Activated CD4-positive, alpha-beta T cell treated with anti-CD3 and anti-CD28 coated beads, Interleukin-2, amount 10 ng/mL, durations not matched to agents 24 days and 14 days (primary cell): ENCODE data around the gene PSG6. TPM values are rescaled to one million over a fixed set of nuclear protein-coding genes. Genes with fewer than 3 reads are reported as not detected.
"Not testable (repeated sequence)": the region's sequence is repeated elsewhere in the genome, so short reads cannot be mapped to it uniquely, and the experiment has no call there.

Experiments used
- DNase-seq: peaks from one replicate; pipeline ENCODE4 v3.0.0; 2022
- H3K27ac Mint-ChIP-seq: one replicate; pipeline ENCODE4 v1.8.0; 2022; ENCODE audit warnings: mild to moderate bottlenecking, mixed read lengths
- H3K27me3 Mint-ChIP-seq: one replicate; pipeline ENCODE4 v1.8.0; 2022; ENCODE audit warnings: mixed read lengths
- H3K36me3 Mint-ChIP-seq: one replicate; pipeline ENCODE4 v1.8.0; 2022; ENCODE audit warnings: low read depth, mild to moderate bottlenecking, mixed read lengths
- H3K4me1 Mint-ChIP-seq: one replicate; pipeline ENCODE4 v1.8.0; 2021; ENCODE audit warnings: mixed read lengths
- H3K4me3 Mint-ChIP-seq: one replicate; pipeline ENCODE4 v1.8.0; 2022; ENCODE audit warnings: mild to moderate bottlenecking, moderate library complexity, mixed read lengths
- H3K9me3 Mint-ChIP-seq: one replicate; pipeline ENCODE4 v1.8.0; 2021; ENCODE audit warnings: mixed read lengths
- intact Hi-C: fragments of 100-400 bp; cut with micrococcal nuclease; formaldehyde crosslinking; loops from one replicate; pipeline ENCODE4 v1.15.1; 2023
- total RNA-seq: library from RNA; stranded (reverse); gene quantifications from 2 replicates; pipeline ENCODE4 v1.2.3, GENCODE V29; 2022

The PSG6 gene
- total RNA-seq, 1 donor from 2014 or later = not detected

DNA sequence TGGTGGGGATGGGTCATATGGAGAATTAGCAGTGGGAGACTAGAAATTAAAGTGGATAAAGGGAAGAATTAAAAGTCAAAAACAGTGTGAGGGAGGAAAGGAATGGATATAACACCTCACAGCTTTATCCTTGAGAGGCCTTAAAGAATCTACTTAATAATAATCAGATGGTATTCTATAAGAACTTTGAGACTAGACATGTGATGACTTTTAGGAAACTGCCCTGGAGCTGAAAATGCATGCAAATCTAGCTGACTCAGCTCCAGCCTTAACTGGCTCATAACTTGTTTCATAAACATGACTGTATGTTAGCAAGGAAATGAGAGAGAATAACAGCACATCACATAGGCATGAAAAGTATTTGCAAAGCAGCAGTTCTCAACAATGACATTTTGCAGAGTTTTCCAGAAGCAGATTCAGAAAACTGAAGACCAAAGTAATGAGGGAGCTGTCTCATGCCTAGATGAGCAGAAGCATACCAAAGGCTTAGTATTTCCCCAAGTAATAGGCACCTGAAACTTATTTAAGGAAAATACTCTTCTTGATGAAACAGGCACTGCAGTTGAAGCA, 29.7 kb downstream of the PSG6 start:
- H3K27me3 Mint-ChIP-seq, intact Hi-C loops, DNase-seq, H3K27ac Mint-ChIP-seq, H3K4me1 Mint-ChIP-seq, H3K9me3 Mint-ChIP-seq, H3K4me3 Mint-ChIP-seq, H3K36me3 Mint-ChIP-seq: not testable (repeated sequence)

DNA sequence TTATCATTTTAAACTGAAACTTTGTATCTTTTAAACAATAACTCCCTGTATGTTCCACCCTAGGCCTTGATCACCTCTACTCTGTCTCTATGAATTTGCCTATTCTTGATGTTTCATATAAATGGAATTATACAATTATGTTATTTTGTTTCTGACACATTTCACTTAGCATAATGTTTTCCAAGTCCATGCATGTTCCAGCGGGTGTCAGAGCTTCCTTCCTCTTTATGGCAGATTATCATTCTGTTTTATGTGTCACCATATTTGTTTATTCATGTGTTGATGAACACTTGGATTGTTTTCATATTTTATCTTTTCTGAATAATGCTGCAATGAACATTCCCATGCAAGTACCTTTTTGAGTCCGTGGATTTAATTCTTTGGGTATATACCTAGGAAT, 35.0 kb downstream of the PSG6 start:
- intact Hi-C loops, H3K4me3 Mint-ChIP-seq, H3K36me3 Mint-ChIP-seq, H3K9me3 Mint-ChIP-seq, H3K27me3 Mint-ChIP-seq, H3K27ac Mint-ChIP-seq, DNase-seq, H3K4me1 Mint-ChIP-seq: not testable (repeated sequence)

DNA sequence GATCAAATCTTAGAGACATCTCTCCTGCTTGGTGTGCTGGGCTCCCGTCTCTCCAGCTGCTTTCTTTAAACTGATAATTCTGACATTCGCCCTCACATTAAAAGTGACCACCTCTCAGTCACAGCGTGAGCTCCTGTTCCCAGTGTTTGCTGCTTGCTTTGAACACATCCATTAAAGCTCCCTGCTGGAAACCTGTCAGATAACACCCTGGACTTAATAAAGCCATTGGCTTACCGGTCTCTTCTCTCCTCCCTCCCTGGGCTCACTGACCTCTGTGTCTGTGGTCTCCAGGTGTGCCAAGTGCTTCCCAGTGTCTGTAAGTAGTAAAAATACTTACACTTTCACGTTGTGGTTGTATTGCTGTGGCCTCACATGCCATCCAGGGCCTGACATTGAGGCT, 35.7 kb downstream of the PSG6 start:
- H3K4me3 Mint-ChIP-seq, DNase-seq, H3K4me1 Mint-ChIP-seq, H3K9me3 Mint-ChIP-seq, H3K36me3 Mint-ChIP-seq, intact Hi-C loops, H3K27me3 Mint-ChIP-seq, H3K27ac Mint-ChIP-seq: not testable (repeated sequence)

DNA sequence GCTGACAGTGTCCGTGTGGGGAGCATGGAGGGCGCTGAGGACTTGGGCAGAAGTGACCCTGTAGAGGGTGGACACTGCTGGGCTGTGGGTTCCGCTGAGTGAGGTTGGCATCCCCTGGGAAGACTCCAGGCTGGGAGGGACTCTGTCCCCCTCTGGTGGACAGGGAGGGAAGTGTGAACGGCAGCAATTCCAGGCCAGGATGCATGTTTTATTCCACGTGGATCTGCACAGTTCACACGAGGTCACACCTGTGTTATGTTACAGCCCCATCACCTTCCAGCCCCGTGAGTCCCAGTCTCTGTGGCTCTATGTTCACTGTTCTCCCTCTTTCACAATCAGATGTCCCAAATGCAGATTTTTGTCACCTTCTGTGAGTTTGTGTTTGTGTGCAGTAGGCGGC, 36.4 kb downstream of the PSG6 start:
- H3K4me1 Mint-ChIP-seq, H3K36me3 Mint-ChIP-seq, H3K27me3 Mint-ChIP-seq, intact Hi-C loops, H3K27ac Mint-ChIP-seq, DNase-seq, H3K4me3 Mint-ChIP-seq, H3K9me3 Mint-ChIP-seq: not testable (repeated sequence)

DNA sequence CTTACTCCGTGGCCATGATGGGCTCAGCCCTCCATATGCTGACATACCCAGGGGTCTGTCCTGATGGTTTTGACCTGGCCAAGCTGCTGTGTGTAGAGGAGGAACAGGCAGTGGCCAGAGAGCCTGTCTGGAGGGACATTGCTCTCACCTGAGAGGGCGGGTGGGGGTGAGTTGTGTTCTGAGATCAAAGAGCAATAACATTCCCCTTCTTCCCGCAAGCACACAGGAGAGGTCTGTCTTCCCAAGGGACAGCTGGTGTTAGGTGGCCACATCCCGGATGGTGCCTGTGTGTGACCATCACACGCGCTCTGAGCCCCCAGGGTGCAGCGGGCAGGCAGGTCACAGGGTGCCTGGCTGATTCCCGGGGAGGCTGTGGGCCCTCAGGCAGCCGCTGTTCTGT, 37.1 kb downstream of the PSG6 start:
- H3K9me3 Mint-ChIP-seq, intact Hi-C loops, H3K4me3 Mint-ChIP-seq, DNase-seq, H3K27me3 Mint-ChIP-seq, H3K36me3 Mint-ChIP-seq, H3K4me1 Mint-ChIP-seq, H3K27ac Mint-ChIP-seq: not testable (repeated sequence)

DNA sequence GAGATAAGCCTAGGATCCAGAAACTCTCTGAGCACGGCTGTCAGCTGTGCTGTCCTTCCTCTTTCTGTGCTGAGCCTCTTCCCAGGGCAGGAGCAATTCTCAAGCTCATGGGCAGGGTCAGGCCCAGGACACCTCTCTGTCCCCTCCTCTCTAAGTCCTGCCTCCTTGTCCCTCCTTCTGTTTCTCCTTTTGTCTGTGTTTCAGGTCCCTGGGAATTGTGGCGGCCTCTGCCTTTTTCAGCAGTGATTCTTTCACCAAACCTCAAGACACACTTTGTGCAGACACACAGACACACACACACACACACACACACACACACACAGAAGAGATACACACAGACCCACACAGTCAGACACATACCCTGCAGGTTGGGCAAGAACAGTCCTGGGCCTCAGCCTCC, 38.1 kb downstream of the PSG6 start, which contains the start of gene PSG1:
PSG1 (minus strand) TSS at position 101 of the 400 bp plus-strand sequence. CDS start 132 bp downstream, outside the sequence.
- Mint-ChIP-seq H3K27me3 (peaks cover 4% of the 10 kb centered on the region), H3K4me1 (no peaks in the 10 kb centered on the region), H3K36me3 (no peaks in the 10 kb centered on the region), H3K27ac (no peak within 1 kb of the TSS), H3K9me3 (no peaks in the 10 kb centered on the region), H3K4me3 (no peak within 1 kb of the TSS)
- intact Hi-C loops = no loop called here
- DNase-seq = peak; percentile 43

DNA sequence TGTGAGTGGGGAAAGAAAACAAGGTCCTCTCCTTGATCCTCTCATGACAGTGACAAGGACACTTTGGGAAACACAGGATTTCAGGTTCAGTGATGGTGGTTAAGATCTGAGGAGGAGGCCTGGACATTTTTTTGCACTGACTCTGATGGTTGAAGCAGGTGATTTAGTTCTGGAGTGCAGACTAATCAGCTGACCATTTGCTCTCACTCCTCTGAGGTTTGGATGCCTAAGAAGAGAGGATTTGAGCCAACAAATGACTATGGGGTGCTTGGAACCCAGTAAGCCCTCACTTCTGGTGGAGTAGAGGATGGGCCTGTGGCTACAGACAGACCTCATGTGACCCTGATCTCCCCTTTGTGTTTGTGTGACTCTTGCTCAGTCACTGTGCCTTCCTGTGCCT, 41.1 kb downstream of the PSG6 start:
- not testable (repeated sequence) for DNase-seq

DNA sequence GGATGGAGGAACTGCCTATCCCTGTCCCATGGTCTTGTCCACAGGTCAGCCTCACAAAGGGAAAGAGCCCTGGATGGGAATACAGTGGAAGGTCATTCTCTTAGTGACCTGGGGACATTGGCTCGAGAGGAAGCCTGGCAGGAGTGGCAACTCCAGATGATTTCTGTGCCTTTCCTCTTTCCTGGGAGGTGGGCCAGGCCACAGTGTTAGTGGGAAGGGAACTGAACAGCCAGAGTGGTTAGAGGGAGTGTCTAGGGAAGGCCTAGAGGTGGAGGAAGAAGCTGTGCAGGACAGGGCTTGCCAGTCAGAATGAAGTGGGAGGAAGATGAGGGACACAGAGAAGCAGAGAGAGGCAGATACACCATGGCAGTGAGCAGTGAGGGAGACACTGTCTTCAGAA, 41.8 kb downstream of the PSG6 start:
- DNase-seq, H3K4me3 Mint-ChIP-seq, H3K36me3 Mint-ChIP-seq, intact Hi-C loops, H3K4me1 Mint-ChIP-seq, H3K27me3 Mint-ChIP-seq, H3K9me3 Mint-ChIP-seq, H3K27ac Mint-ChIP-seq: not testable (repeated sequence)

More for the DNA sequence above, 41.1 kb downstream of the PSG6 start:
- H3K27ac Mint-ChIP-seq, H3K4me3 Mint-ChIP-seq, intact Hi-C loops, H3K27me3 Mint-ChIP-seq, H3K4me1 Mint-ChIP-seq, H3K36me3 Mint-ChIP-seq, H3K9me3 Mint-ChIP-seq: not testable (repeated sequence)

DNA sequence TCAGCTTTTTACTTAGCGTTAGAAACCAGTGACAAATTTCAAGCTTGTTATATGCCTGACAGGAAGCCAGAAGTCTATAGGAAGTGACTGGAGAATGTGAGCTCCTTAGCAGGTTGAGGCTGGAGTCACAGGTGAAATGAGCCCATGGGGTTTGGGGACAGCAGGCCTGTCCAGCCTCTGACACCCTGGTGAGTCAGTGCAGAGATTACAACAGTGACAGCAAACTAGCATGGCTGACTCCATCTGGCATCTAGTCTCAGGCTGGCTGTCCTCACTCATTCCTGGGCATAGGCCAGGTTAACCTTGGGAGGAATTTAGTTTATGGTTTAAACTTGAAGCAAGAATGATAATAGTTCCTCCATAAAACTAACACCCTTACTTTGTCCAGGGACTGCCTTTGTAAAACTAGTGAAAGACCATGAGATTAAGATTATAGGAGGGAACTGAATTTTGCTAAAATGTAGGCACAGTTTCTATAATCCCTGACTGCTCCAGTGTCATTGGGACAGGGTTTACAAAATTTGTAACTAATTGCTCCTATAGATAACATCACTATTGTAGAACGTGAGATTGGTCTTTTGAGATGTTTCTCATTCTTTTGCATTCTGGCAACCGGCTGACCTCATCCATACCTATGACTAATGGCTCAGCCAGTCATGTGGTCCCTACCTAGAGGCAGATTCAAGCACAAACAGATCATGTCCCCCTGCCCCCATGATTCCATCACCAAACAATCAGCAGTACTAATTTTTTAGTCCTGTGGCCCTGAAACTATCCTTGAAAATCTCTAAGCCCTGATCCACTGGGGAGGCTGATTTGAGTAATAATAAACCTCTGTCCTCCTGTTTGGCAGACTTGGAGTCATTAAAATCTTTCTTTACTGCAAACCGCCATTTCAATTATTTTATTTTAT, 42.5 kb downstream of the PSG6 start:
- DNase-seq, H3K27me3 Mint-ChIP-seq, intact Hi-C loops, H3K9me3 Mint-ChIP-seq, H3K27ac Mint-ChIP-seq, H3K36me3 Mint-ChIP-seq, H3K4me1 Mint-ChIP-seq, H3K4me3 Mint-ChIP-seq: not testable (repeated sequence)

DNA sequence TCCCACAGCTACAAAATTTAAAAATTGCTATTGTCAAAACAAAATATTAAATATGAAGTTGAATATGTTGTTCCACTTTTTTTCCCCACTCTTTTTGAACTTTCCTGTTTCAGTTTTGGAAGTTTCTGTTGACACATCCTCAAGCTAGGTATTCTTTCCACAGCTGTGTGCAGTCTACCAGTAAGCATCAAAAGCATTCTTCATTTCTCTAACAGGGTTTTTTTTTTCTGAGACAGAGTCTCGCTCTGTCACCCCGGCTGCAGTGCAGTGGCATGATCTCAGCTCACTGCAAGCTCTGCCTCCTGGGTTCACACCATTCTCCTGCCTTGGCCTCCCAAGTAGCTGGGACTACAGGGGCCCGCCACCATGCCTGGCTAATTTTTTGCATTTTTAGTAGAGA, 43.6 kb downstream of the PSG6 start:
- H3K27ac Mint-ChIP-seq, H3K4me1 Mint-ChIP-seq: not testable (repeated sequence)

DNA sequence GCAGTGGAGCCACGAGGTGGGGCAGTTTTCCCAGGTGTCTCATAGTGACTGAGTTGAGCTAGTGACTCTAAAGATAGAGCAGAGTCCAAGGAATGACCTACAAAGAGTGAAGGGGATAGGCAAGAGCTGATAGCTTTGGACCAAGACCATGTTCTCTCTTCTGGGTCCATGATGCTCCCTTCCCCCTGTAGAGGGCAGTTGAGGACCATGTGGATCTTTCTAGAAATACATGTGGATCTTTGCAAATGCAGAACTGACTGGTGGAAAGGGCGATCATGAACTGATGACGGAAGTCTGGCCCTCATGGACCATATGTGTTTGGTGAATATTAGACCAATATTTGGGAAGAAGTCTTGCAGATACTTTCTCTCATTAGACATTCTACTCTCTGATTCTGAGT, 45.1 kb downstream of the PSG6 start:
- no peak for DNase-seq
- H3K27ac Mint-ChIP-seq = no peak overlapping the region
- H3K9me3 Mint-ChIP-seq = no peaks in the 10 kb centered on the region
- no peak overlapping the region for H3K4me3 Mint-ChIP-seq
- no peaks in the 10 kb centered on the region for H3K4me1 Mint-ChIP-seq
- intact Hi-C loops = no loop called here
- no peaks in the 10 kb centered on the region for H3K36me3 Mint-ChIP-seq
- no peaks in the 10 kb centered on the region for H3K27me3 Mint-ChIP-seq

More for the DNA sequence above, 43.6 kb downstream of the PSG6 start:
- H3K27me3 Mint-ChIP-seq, H3K4me3 Mint-ChIP-seq, H3K9me3 Mint-ChIP-seq, DNase-seq, intact Hi-C loops, H3K36me3 Mint-ChIP-seq: not testable (repeated sequence)

DNA sequence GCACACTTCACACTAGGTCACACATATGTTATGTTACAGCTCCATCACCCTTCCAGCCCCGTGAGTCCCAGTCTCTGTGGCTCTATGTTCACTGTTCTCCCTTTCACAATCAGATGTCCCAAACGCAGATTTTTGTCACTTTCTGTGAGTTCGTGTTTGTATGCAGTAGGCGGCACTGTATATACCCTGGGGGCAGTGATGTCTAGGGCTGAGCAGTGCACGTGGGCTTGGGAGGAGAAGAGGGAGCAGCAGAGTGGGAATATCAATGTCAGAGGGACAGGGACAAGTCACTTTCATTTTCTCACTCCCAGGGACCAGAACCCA, 60.2 kb downstream of the PSG6 start:
- H3K4me3 Mint-ChIP-seq = no peak overlapping the region
- no peaks in the 10 kb centered on the region for H3K4me1 Mint-ChIP-seq
- no peaks in the 10 kb centered on the region for H3K36me3 Mint-ChIP-seq

DNA sequence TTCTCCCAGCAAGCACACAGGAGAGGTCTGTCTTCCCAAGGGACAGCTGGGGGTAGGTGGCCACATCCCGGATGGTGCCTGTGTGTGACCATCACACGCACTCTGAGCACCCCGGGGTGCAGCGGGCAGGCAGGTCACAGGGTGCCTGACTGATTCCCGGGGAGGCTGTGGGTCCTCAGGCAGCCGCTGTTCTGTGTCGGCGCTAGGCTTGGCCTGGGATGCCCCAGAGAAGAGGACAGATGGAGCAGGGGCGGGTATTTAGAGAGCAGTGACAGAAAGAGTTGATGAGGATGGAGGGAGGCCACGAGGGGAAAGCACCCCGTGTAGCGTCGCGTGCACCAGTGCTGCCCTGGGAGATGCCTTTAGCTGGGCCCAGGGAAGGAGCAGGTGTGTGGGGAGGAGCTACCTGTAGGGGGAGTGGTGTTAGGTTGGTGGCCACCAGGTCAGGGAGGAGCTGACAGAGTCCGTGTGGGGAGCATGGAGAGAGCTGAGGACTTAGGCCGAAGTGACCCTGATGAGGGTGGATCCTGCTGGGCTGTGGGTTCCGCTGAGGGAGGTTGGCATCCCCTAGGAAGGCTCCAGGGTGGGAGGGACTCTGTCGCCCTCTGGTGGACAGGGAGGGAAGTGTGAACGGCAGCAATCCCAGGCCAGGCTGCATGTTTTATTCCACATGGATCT, 60.7 kb downstream of the PSG6 start:
- H3K27ac Mint-ChIP-seq, H3K27me3 Mint-ChIP-seq, intact Hi-C loops, H3K9me3 Mint-ChIP-seq, H3K4me1 Mint-ChIP-seq, H3K4me3 Mint-ChIP-seq, H3K36me3 Mint-ChIP-seq: not testable (repeated sequence)
- DNase-seq = peak; percentile 59

More for the DNA sequence above, 60.2 kb downstream of the PSG6 start:
- intact Hi-C loops = no loop called here
- DNase-seq = no peak
- no peak overlapping the region for H3K27ac Mint-ChIP-seq
- H3K9me3 Mint-ChIP-seq = no peaks in the 10 kb centered on the region
- H3K27me3 Mint-ChIP-seq = no peaks in the 10 kb centered on the region

DNA sequence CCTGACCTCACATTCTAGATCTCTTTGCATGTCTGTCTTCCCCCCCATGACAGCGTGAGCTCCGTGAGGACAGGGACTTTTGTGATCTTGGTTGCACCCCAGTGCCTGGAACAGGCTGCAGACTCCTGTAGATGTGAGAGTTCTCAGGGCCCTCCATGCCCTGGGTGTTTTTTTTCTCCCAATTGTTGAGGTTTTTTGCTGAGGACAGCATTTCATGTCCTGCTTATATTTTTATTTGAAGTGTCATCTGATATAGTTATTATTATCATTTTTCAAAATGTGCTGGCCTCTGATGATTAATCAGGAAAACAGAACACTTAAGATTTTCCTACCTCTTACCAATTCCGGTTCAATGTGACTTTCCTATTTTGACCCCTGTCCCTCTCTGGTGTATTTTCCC, 62.9 kb downstream of the PSG6 start:
- H3K36me3 Mint-ChIP-seq, H3K27me3 Mint-ChIP-seq, H3K27ac Mint-ChIP-seq, DNase-seq, H3K9me3 Mint-ChIP-seq, H3K4me1 Mint-ChIP-seq, H3K4me3 Mint-ChIP-seq, intact Hi-C loops: not testable (repeated sequence)
